ENCODE data around the gene CYTH3.

The CYTH3 gene

GRCh38 chr7:6268023-6268900 lies 4.2 kb downstream of the CYTH3 start:
- H3K4me3 ChIP-seq (ENCODE audit: severe bottlenecking) = no peak overlapping the region
- no peak overlapping the region for H3K27ac ChIP-seq (ENCODE audit: poor library complexity, severe bottlenecking)
- no peak for DNase-seq (ENCODE audit: low spot score)
- no peak for ATAC-seq (ENCODE audit: low read depth)
- peaks cover 25% of the 10 kb centered on the region for H3K36me3 ChIP-seq (ENCODE audit: low read depth)
- no peaks in the 10 kb centered on the region for H3K27me3 ChIP-seq (ENCODE audit: insufficient read depth, poor library complexity, severe bottlenecking)
- no peak for TF ChIP-seq CTCF (IDR thresholded peaks at IDR 0.05; ENCODE audit: poor library complexity, severe bottlenecking)
- H3K4me1 ChIP-seq (ENCODE audit: insufficient read depth, poor library complexity, severe bottlenecking) = peaks cover 16% of the 10 kb centered on the region
- H3K9me3 ChIP-seq (ENCODE audit: severe bottlenecking) = no peaks in the 10 kb centered on the region

- DNase-seq (ENCODE audit: low spot score) = no peak
- H3K27ac ChIP-seq (ENCODE audit: poor library complexity, severe bottlenecking) = no peak overlapping the region
Observed at GRCh38 chr7:6266699-6267098, 5.7 kb downstream of the CYTH3 start.

GRCh38 chr7:6262221-6262620 lies 10.2 kb downstream of the CYTH3 start:
- peak overlapping the region; percentile 3 for H3K27ac ChIP-seq (ENCODE audit: poor library complexity, severe bottlenecking)
- H3K4me1 ChIP-seq (ENCODE audit: insufficient read depth, poor library complexity, severe bottlenecking) = no peaks in the 10 kb centered on the region
- peaks cover 8% of the 10 kb centered on the region; the same call in 1 of the 2 replicates for H3K36me3 ChIP-seq (ENCODE audit: low read depth)
- ATAC-seq (ENCODE audit: low read depth) (no peak), DNase-seq (ENCODE audit: low spot score) (no peak)
- no peak for TF ChIP-seq CTCF (IDR thresholded peaks at IDR 0.05; ENCODE audit: poor library complexity, severe bottlenecking)
- H3K4me3 ChIP-seq (ENCODE audit: severe bottlenecking) = no peak overlapping the region
- H3K27me3 ChIP-seq (ENCODE audit: insufficient read depth, poor library complexity, severe bottlenecking) = no peaks in the 10 kb centered on the region
- H3K9me3 ChIP-seq (ENCODE audit: severe bottlenecking) = no peaks in the 10 kb centered on the region

More at GRCh38 chr7:6266699-6267098, 5.7 kb downstream of the CYTH3 start:
- no peak for ATAC-seq (ENCODE audit: low read depth)
- Histone ChIP-seq H3K4me1 (ENCODE audit: insufficient read depth, poor library complexity, severe bottlenecking) (peaks cover 10% of the 10 kb centered on the region), H3K9me3 (ENCODE audit: severe bottlenecking) (no peaks in the 10 kb centered on the region), H3K27me3 (ENCODE audit: insufficient read depth, poor library complexity, severe bottlenecking) (no peaks in the 10 kb centered on the region), H3K36me3 (ENCODE audit: low read depth) (peaks cover 30% of the 10 kb centered on the region), H3K4me3 (ENCODE audit: severe bottlenecking) (no peak overlapping the region)
- no peak for TF ChIP-seq CTCF (IDR thresholded peaks at IDR 0.05; ENCODE audit: poor library complexity, severe bottlenecking)

GRCh38 chr7:6261699-6262098 lies 10.7 kb downstream of the CYTH3 start:
- Histone ChIP-seq H3K4me1 (ENCODE audit: insufficient read depth, poor library complexity, severe bottlenecking) (no peaks in the 10 kb centered on the region), H3K27me3 (ENCODE audit: insufficient read depth, poor library complexity, severe bottlenecking) (no peaks in the 10 kb centered on the region), H3K9me3 (ENCODE audit: severe bottlenecking) (no peaks in the 10 kb centered on the region), H3K4me3 (ENCODE audit: severe bottlenecking) (no peak overlapping the region), H3K36me3 (ENCODE audit: low read depth) (peaks cover 8% of the 10 kb centered on the region; the same call in 1 of the 2 replicates), H3K27ac (ENCODE audit: poor library complexity, severe bottlenecking) (peak overlapping the region; percentile 3)
- DNase-seq (ENCODE audit: low spot score) = no peak
- ATAC-seq (ENCODE audit: low read depth) = no peak
- TF ChIP-seq CTCF (IDR thresholded peaks at IDR 0.05; ENCODE audit: poor library complexity, severe bottlenecking) = no peak

All from RWPE2 (cell line).